Breast epithelium (tissue), 4 donors: ENCODE results near the gene ANKRD23. TPM values are rescaled to one million over a fixed set of nuclear protein-coding genes. Genes with fewer than 3 reads are reported as not detected.

ENCODE experiments used
- DNase-seq, 2 donors: peaks; one replicate each; pipeline ENCODE4 v3.0.0-alpha.2; 2019; ENCODE audit warnings: low spot score in 2 of 2
- H3K27ac ChIP-seq, 2 donors: fragments of 200-600 bp; sonication (generic) in 1 of 2; one replicate each; pipeline ENCODE4 v1.5.1; 2016 to 2019; ENCODE audit warnings: mild to moderate bottlenecking in 1 of 2
- H3K27me3 ChIP-seq, 2 donors: fragments of 200-600 bp; sonication (generic) in 1 of 2; one replicate each; pipeline versions ENCODE4 v1.5.1 to v1.6.0; 2017 to 2019; ENCODE audit warnings: control low read depth in 1 of 2, mild to moderate bottlenecking in 1 of 2
- H3K36me3 ChIP-seq: fragments of 200-600 bp; one replicate; pipeline ENCODE4 v1.5.1; 2019
- H3K4me1 ChIP-seq, 2 donors: fragments of 200-600 bp; sonication (generic); one replicate each; pipeline ENCODE4 v1.5.1; 2016 to 2019; ENCODE audit warnings: control low read depth in 1 of 2
- H3K4me3 ChIP-seq, 3 donors: fragments of 200-600 bp; sonication (generic); 1 replicate in 2 of 3; 2 replicates in 1 of 3; pipeline ENCODE4 v1.5.1; 2016 to 2019; ENCODE audit warnings: mild to moderate bottlenecking in 3 of 3, moderate library complexity in 2 of 3
- H3K9me3 ChIP-seq, 2 donors: fragments of 200-600 bp; sonication (generic) in 1 of 2; one replicate each; pipeline ENCODE4 v1.5.1; 2016 to 2019; ENCODE audit warnings: control low read depth in 1 of 2
- POLR2A ChIP-seq: fragments of 450-650 bp; IDR thresholded peaks from one replicate; pipeline ENCODE4 v1.6.1; 2016; ENCODE audit warnings: antibody characterized with exemption, mild to moderate bottlenecking, moderate library complexity
- POLR2AphosphoS5 ChIP-seq, 3 donors: sonication (generic); formaldehyde crosslinking; IDR thresholded peaks; one replicate each; pipeline ENCODE4 v1.6.1; 2017; ENCODE audit warnings: antibody characterized with exemption in 3 of 3
- intact Hi-C: fragments of 100-400 bp; cut with DNase I; formaldehyde crosslinking; loops from one replicate; pipeline ENCODE4 v1.15.1; 2023; ENCODE audit warnings: low total_unique reads
- total RNA-seq, 3 donors: library from RNA; depleted of rRNA; stranded (reverse); fragments of >200 nt; gene quantifications; one replicate each; pipeline ENCODE4 v1.1.0, GENCODE V29; 2016
- TF ChIP-seq, protein P1 (sequence below), 3 donors: fragments of 450-650 bp; IDR thresholded peaks; one replicate each; pipeline ENCODE4 v1.5.1; 2016 to 2017; ENCODE audit warnings: antibody characterized with exemption in 3 of 3, mild to moderate bottlenecking in 3 of 3, moderate library complexity in 3 of 3

Gene ANKRD23
- total RNA-seq, 3 donors from 2014 or later, result 3.5 to 9.4 (median 7.2) TPM

DNA sequence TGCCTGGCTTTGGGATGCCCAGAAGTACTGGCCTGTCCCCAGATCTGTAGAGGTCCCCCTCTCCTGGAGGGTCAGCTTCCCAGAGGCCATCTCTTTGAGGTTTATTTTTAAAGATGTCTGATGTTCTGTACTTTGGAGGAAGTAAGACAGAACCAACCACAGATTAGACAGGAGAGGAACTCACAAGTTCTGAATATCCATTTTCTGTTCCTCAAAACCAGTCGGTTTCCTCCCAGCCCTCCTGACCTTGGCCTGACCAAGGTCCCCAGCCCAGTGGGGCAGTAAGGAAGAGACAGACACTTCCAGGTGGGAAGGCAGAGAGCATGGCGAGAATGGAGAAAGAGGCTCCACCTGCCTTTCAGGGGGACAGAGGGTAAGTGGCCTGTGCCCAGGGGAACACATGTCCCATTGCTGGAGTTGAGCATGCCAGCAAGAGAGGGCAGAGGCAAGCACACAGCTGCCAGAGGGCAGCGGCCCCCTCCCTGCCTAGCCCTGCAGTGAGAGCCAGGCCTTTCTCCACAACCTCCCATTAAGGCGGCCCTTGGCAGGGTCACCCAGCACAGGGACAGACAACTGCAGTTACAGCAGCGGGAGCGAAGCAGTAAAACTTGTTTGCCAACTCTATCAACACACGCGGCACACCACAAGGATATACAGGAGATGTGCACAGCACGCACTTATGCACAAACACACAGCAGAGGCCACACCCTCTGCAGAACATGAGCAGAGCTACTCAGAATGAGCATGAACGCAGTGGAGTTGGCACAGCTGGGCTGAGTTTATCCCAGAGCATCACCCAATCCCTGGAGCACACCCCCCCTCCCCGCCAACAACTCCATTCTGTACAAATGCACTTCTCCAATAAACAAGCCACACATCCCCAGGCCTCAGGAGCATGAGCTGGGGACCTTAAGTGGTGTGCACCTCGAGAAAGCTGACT is 44.5 kb upstream of the ANKRD23 start:
- no peaks in the 10 kb centered on the region for H3K36me3 ChIP-seq
- intact Hi-C loops, result no loop called here
- peaks cover 5 to 35% of the 10 kb centered on the region in 2 donors for H3K4me1 ChIP-seq
- no peaks in the 10 kb centered on the region for H3K9me3 ChIP-seq
- TF ChIP-seq POLR2A (no peak), POLR2AphosphoS5 (IDR thresholded peaks at IDR 0.05) (peak in 2 of 3 donors; percentile 8 to 27)
- TF ChIP-seq, protein P1, sequence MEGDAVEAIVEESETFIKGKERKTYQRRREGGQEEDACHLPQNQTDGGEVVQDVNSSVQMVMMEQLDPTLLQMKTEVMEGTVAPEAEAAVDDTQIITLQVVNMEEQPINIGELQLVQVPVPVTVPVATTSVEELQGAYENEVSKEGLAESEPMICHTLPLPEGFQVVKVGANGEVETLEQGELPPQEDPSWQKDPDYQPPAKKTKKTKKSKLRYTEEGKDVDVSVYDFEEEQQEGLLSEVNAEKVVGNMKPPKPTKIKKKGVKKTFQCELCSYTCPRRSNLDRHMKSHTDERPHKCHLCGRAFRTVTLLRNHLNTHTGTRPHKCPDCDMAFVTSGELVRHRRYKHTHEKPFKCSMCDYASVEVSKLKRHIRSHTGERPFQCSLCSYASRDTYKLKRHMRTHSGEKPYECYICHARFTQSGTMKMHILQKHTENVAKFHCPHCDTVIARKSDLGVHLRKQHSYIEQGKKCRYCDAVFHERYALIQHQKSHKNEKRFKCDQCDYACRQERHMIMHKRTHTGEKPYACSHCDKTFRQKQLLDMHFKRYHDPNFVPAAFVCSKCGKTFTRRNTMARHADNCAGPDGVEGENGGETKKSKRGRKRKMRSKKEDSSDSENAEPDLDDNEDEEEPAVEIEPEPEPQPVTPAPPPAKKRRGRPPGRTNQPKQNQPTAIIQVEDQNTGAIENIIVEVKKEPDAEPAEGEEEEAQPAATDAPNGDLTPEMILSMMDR (IDR thresholded peaks at IDR 0.05), result no peak
- peak overlapping the region; percentile 72 to 85 for H3K27ac ChIP-seq
- no peaks in the 10 kb centered on the region for H3K27me3 ChIP-seq
- H3K4me3 ChIP-seq, result peak overlapping the region in 1 of 3 donors; percentile 21
- peak; percentile 84 for DNase-seq

DNA sequence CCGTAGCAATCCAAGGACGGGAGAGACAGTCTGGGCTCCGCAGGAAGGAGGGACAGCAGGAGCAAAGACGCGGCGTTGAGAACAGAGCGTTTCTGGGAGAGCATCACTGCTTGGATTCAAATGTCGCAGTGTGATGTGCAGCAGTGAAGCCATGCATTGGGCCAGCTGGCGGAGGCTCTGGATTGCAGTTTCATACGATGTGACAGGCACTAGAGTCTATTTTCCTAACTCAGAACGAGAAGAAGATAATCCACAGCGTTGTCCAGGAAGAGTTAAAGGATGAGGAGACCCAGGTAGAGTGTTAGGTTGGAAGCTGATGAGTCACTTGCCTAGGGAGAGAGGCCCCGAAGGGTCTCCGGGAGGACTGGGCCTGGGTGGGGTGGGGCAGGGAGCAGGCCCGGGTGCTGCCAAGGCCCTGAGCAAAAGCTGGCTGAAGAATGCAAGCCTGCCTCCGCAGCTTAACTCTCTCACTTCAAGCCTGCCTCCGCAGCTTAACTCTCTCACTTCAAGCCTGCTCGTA is 43.7 kb upstream of the ANKRD23 start:
- peak in 1 of 3 donors; percentile 30 for TF ChIP-seq POLR2AphosphoS5 (IDR thresholded peaks at IDR 0.05)
- TF ChIP-seq, protein P1 (IDR thresholded peaks at IDR 0.05), result no peak
- no peak overlapping the region for H3K4me3 ChIP-seq
- DNase-seq, result no peak
- H3K9me3 ChIP-seq, result no peaks in the 10 kb centered on the region
- no peaks in the 10 kb centered on the region for H3K27me3 ChIP-seq
- H3K27ac ChIP-seq, result peak overlapping the region; percentile 72 to 85
- intact Hi-C loops, result no loop called here
- no peaks in the 10 kb centered on the region for H3K36me3 ChIP-seq
- peaks cover 5 to 35% of the 10 kb centered on the region in 2 donors for H3K4me1 ChIP-seq

DNA sequence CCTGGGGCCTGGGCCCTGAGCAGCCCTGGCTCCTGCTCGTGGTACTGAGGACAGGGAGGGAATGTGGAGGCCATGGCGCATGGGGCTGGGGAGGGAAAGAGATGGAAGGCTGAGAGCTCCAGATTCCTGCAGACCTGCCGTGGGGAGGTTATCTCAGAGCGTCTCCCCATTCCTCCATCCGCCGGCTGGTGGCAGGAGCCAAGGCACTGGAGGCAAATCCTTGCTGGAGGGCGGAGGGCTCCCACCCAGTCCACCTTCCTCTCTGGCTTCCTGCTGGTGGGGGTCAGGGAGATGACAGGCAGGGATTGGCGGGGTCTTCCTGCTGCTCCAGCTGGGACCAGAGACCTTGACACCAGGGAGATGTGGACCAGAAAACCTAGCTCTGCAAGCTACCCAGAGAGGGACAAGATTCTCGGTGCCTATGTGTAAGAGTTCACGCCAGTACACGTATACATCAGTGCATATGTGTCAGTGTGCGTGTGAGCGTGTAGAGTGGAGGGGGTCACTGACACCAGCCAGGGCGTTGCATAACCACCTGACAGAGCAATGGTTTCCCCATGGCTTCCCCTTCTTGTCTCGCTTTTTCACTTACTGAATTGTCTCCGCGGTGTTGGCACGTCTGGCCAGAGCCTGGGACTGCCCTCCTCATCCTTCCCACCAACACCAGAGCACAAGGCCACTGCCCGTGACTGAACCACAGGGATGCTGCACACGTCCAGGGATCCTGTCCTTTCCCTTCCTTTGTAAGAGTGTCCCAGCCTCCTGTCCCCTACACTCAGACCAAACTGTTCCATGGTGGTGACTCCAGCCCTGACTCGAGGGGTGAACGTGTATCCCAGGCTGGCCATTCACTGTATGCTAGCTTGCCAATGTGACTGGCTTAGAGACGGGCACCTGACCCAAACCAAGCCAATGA is 41.9 kb upstream of the ANKRD23 start:
- intact Hi-C loops, result no loop called here
- no peak for DNase-seq
- H3K36me3 ChIP-seq, result no peaks in the 10 kb centered on the region
- H3K9me3 ChIP-seq, result no peaks in the 10 kb centered on the region
- TF ChIP-seq POLR2A, result no peak
- TF ChIP-seq, protein P1 (IDR thresholded peaks at IDR 0.05), result no peak
- TF ChIP-seq POLR2AphosphoS5 (IDR thresholded peaks at IDR 0.05), result no peak
- H3K4me1 ChIP-seq, result peaks cover 5 to 21% of the 10 kb centered on the region in 2 donors
- H3K4me3 ChIP-seq, result no peak overlapping the region
- peak overlapping the region in 1 of 2 donors; percentile 15 for H3K27ac ChIP-seq
- H3K27me3 ChIP-seq, result no peaks in the 10 kb centered on the region

DNA sequence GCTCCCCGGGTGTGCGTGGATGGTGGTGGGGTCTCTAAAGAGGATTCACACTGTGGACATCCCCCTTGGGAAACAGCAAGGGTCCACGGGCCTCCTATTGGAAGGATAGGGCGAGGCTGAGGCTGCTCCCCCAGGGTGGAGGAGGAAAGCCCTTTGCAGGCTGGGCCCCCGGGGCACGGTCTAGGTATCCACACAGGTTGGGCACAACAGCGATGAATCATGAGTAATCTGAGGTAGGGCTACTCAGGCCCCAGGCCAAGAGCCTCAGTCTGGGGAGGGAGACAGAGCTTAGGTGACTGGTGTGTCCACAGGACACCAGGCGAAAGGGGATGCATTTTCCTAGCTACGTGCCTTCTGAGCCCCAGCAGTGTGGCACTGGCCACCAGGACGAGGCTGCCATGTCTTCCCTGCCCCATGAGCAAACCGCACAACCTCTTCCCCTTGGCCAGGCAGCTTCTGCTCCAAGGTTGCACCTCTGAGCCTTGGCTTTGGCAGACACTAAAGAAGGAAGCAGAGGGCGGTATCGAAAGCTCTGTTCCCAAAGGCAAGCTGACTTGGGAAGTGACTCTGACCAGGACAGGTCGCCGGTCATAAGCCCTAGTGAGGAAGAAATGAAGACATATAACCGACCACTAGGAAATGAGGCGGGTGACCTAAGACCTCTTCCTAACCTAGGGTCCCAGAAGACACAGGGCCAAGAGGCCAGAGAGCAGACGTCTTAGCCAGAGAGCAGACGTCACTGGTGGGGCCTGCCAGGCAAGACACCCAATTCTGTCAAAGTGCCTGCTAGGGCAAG is 40.7 kb upstream of the ANKRD23 start:
- DNase-seq, result no peak
- H3K27ac ChIP-seq, result peak overlapping the region; percentile 11 to 40
- no peaks in the 10 kb centered on the region for H3K27me3 ChIP-seq
- no peaks in the 10 kb centered on the region for H3K36me3 ChIP-seq
- H3K4me3 ChIP-seq, result no peak overlapping the region
- no peaks in the 10 kb centered on the region for H3K9me3 ChIP-seq
- no peak for TF ChIP-seq POLR2A
- H3K4me1 ChIP-seq, result peaks cover 5 to 21% of the 10 kb centered on the region in 2 donors
- intact Hi-C loops, result no loop called here

DNA sequence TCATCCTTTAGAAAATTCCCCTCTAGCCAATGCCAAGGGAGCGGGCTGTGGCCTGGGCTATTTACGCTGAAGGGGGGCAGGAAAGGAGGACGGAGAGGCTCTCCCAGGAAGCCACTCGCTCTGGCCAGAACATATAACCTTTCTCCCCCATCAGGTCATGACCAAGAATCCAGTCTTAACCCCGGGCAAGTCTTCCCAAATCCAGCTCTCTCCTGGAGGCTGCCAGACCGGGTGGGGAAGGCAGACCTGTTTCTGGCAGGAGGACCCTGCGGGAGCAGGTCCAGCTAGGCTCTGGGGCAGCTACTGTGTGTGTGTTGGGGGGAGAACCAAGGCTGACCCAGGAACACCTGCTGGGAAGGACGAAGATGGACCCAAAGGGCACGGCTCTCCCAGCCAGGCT is 39.5 kb upstream of the ANKRD23 start:
- H3K4me1 ChIP-seq, result peaks cover 5 to 16% of the 10 kb centered on the region in 2 donors
- intact Hi-C loops, result no loop called here
- no peak for DNase-seq
- H3K27ac ChIP-seq, result peak overlapping the region in 1 of 2 donors; percentile 53
- no peaks in the 10 kb centered on the region for H3K36me3 ChIP-seq
- H3K4me3 ChIP-seq, result no peak overlapping the region
- no peaks in the 10 kb centered on the region for H3K27me3 ChIP-seq
- H3K9me3 ChIP-seq, result no peaks in the 10 kb centered on the region
- no peak for TF ChIP-seq POLR2A
- TF ChIP-seq, protein P1 (IDR thresholded peaks at IDR 0.05), result no peak
- no peak for TF ChIP-seq POLR2AphosphoS5 (IDR thresholded peaks at IDR 0.05)
